ENCODE results near the gene SLC28A1. TPM values are rescaled to one million over a fixed set of nuclear protein-coding genes. Genes with fewer than 3 reads are reported as not detected.

SLC28A1 gene
- total RNA-seq, 1 experiment from 2014 or later: not detected

DNA sequence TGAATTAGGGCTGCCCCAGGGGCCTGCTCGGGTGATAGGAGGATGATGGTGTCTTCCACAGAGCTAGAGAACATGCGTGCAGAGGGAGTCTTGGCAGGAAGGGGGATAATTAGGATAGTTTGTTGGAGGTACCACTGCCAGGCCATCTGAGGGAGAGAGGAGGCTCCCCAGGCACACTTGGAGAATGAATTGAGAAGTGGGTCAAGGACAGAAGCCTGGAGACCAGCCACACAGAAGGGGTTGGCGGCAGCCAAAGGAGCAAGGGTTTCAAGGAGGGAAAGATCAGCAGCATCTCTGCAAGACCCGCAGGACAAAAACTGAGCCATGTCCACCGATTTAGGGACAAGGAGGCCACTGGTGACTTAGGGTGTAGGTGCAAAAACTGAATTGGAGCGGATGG lies 6.9 kb downstream of the SLC28A1 start:
- no peak overlapping the region for H3K4me3 Mint-ChIP-seq (ENCODE audit: unreplicated experiment)
- ChIA-PET CTCF (interaction anchor here (0.6 kb wide), 1 partner anchor 23 kb away, joined by 3 read pairs; no protein-coding TSS in a partner anchor), POLR2A (interaction anchor here (0.7 kb wide), 1 partner anchor 70 kb away, joined by 3 read pairs; no protein-coding TSS in a partner anchor)
- no peak overlapping the region for H3K27ac Mint-ChIP-seq (ENCODE audit: low read depth, unreplicated experiment)
- TF ChIP-seq, protein P1, sequence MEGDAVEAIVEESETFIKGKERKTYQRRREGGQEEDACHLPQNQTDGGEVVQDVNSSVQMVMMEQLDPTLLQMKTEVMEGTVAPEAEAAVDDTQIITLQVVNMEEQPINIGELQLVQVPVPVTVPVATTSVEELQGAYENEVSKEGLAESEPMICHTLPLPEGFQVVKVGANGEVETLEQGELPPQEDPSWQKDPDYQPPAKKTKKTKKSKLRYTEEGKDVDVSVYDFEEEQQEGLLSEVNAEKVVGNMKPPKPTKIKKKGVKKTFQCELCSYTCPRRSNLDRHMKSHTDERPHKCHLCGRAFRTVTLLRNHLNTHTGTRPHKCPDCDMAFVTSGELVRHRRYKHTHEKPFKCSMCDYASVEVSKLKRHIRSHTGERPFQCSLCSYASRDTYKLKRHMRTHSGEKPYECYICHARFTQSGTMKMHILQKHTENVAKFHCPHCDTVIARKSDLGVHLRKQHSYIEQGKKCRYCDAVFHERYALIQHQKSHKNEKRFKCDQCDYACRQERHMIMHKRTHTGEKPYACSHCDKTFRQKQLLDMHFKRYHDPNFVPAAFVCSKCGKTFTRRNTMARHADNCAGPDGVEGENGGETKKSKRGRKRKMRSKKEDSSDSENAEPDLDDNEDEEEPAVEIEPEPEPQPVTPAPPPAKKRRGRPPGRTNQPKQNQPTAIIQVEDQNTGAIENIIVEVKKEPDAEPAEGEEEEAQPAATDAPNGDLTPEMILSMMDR (IDR thresholded peaks at IDR 0.05; ENCODE audit: unreplicated experiment): no peak
- H3K9me3 Mint-ChIP-seq (ENCODE audit: unreplicated experiment): no peaks in the 10 kb centered on the region
- H3K27me3 Mint-ChIP-seq (ENCODE audit: insufficient read depth, unreplicated experiment): peaks cover 14% of the 10 kb centered on the region
- intact Hi-C loops (cut with micrococcal nuclease): no loop called here
- no peaks in the 10 kb centered on the region for H3K4me1 Mint-ChIP-seq (ENCODE audit: insufficient read depth, unreplicated experiment)
- no TSS peak for BruUV-seq (replicated peaks)
- DNase-seq (ENCODE audit: unreplicated experiment): no peak
- no peaks in the 10 kb centered on the region for H3K36me3 Mint-ChIP-seq (ENCODE audit: insufficient read depth, unreplicated experiment)

DNA sequence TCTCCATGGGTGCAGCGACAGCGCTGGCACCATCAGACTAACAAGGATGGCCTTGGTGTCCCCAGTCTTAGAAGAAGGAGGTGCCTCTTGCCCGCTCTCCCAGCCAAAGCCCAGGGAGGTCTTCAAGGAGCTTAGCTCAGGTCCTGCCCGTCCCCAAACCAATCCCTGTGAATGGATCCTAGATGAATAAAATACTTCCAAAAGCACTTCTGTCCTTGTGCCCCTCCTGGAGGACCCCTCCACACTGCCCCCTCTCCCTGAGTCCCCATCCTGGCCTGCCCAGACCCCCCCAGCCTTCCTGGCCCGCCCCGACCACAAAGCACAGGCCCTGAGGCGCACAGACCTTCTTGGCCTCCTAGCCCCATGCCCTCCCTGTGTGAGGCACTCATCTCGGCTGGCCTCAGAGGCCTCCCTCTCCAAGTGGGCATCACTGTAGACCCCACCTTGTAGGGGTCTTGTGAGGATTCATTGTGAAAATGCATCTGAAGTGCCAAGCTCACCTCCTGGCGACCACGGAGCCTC lies 8.4 kb downstream of the SLC28A1 start:
- no peaks in the 10 kb centered on the region for H3K9me3 Mint-ChIP-seq (ENCODE audit: unreplicated experiment)
- ChIA-PET POLR2A (no interaction called here), CTCF (interaction anchor here (0.9 kb wide), 1 partner anchor 20 kb away, joined by 4 read pairs; no protein-coding TSS in a partner anchor)

DNA sequence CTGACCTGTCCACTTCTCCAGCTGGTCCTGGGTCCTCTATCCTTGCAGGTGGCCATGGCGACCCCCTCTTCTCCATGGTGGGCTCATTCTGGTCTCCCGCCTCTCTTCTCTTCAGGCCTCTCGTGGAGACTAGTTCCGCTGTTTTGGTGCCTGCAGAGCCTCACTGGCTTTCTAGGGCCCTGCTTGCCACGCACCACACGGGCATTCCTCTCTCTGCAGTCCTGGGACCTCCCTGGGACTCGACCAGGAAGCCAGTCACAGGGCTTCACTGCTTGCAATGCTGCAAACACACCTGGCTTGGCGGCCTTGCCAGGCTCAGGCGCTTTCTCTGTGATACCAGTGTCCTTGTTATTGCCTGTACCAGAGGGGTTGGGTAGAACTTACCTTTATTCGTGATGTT lies 9.1 kb downstream of the SLC28A1 start:
- Mint-ChIP-seq H3K27ac (ENCODE audit: low read depth, unreplicated experiment) (no peak overlapping the region), H3K9me3 (ENCODE audit: unreplicated experiment) (no peaks in the 10 kb centered on the region), H3K36me3 (ENCODE audit: insufficient read depth, unreplicated experiment) (no peaks in the 10 kb centered on the region), H3K27me3 (ENCODE audit: insufficient read depth, unreplicated experiment) (peaks cover 21% of the 10 kb centered on the region), H3K4me1 (ENCODE audit: insufficient read depth, unreplicated experiment) (no peaks in the 10 kb centered on the region), H3K4me3 (ENCODE audit: unreplicated experiment) (no peak overlapping the region)
- POLR2A ChIA-PET: interaction anchor here (0.6 kb wide), 1 partner anchor 86 kb away, joined by 3 read pairs; no protein-coding TSS in a partner anchor
- TF ChIP-seq, protein P1 (IDR thresholded peaks at IDR 0.05; ENCODE audit: unreplicated experiment): no peak
- intact Hi-C loops (cut with micrococcal nuclease): no loop called here
- CTCF ChIA-PET: interaction anchor here (0.7 to 0.9 kb wide), 2 partner anchors 10 to 19 kb away, joined by 3 to 4 read pairs; no protein-coding TSS in a partner anchor
- no peak for DNase-seq (ENCODE audit: unreplicated experiment)
- no TSS peak for BruUV-seq (replicated peaks)

More for the DNA sequence above, 8.4 kb downstream of the SLC28A1 start:
- intact Hi-C loops (cut with micrococcal nuclease): no loop called here
- no peak for DNase-seq (ENCODE audit: unreplicated experiment)
- Mint-ChIP-seq H3K4me3 (ENCODE audit: unreplicated experiment) (no peak overlapping the region), H3K27ac (ENCODE audit: low read depth, unreplicated experiment) (no peak overlapping the region), H3K4me1 (ENCODE audit: insufficient read depth, unreplicated experiment) (no peaks in the 10 kb centered on the region), H3K27me3 (ENCODE audit: insufficient read depth, unreplicated experiment) (peaks cover 14% of the 10 kb centered on the region), H3K36me3 (ENCODE audit: insufficient read depth, unreplicated experiment) (no peaks in the 10 kb centered on the region)
- no TSS peak for BruUV-seq (replicated peaks)
- TF ChIP-seq, protein P1 (IDR thresholded peaks at IDR 0.05; ENCODE audit: unreplicated experiment): no peak

DNA sequence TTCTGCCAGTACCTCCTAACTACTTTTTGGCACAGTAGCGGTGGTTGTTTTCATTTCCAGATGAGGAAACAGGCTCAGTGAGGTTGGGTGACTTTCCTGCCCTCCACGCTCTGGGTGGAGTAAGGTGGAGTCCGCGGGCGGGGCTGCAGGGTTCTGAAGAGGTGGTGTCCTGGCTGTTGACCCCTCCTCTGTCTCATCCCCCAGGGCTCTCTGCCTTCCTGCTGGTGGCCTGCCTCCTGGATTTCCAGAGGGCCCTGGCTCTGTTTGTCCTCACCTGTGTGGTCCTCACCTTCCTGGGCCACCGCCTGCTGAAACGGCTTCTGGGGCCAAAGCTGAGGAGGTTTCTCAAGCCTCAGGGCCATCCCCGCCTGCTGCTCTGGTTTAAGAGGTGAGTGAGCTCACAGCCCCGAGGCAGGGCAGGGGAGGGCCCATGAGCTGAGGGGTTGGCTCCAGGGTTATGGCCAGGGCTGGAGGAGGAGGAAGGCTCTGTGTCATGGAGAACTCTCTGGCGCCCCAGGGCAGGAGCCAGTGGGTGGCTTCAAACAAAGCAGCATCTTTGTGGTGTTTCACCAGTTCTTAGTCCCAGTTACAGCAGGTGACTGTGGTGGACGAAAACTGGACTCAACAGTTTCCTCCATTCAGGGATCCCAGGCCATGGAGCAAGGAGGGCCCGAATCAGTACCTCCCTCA lies 10.4 kb downstream of the SLC28A1 start:
- Mint-ChIP-seq H3K36me3 (ENCODE audit: insufficient read depth, unreplicated experiment) (no peaks in the 10 kb centered on the region), H3K4me1 (ENCODE audit: insufficient read depth, unreplicated experiment) (no peaks in the 10 kb centered on the region), H3K4me3 (ENCODE audit: unreplicated experiment) (no peak overlapping the region), H3K27me3 (ENCODE audit: insufficient read depth, unreplicated experiment) (peaks cover 34% of the 10 kb centered on the region), H3K9me3 (ENCODE audit: unreplicated experiment) (no peaks in the 10 kb centered on the region), H3K27ac (ENCODE audit: low read depth, unreplicated experiment) (no peak overlapping the region)
- no TSS peak for BruUV-seq (replicated peaks)
- TF ChIP-seq, protein P1 (IDR thresholded peaks at IDR 0.05; ENCODE audit: unreplicated experiment): no peak
- intact Hi-C loops (cut with micrococcal nuclease): no loop called here
- ChIA-PET CTCF (interaction anchor here (0.6 kb wide), 1 partner anchor 22 kb away, joined by 3 read pairs; no protein-coding TSS in a partner anchor), POLR2A (no interaction called here)
- DNase-seq (ENCODE audit: unreplicated experiment): no peak
